ENCODE results near the gene GRK4. TPM values are rescaled to one million over a fixed set of nuclear protein-coding genes. Genes with fewer than 3 reads are reported as not detected.
A peak's percentile ranks its signal among the peaks of the same experiment; 100 is the strongest.

GRK4 gene
- total and polyA plus RNA-seq, 10 of the 15 experiments (the other 5 are each of a cell fraction or from before 2014, with no cell fraction given), result 1.1 to 4.0 (median 2.5) TPM

- peak overlapping the region; percentile 88 for H3K4me2 ChIP-seq (ENCODE audit: control insufficient read depth, insufficient read depth)
- ChIA-PET SMC1A (ENCODE audit: uncharacterized antibody, unreplicated experiment) (interaction anchor here (0.6 to 3.0 kb wide), 8 partner anchors 9 to 813 kb away, joined by 3 to 12 read pairs (median 4); no protein-coding TSS in a partner anchor), RAD21 (ENCODE audit: unreplicated experiment) (interaction anchor here (0.8 to 4.0 kb wide), 10 partner anchors 8 to 440 kb away, joined by 3 to 22 read pairs (median 4); no protein-coding TSS in a partner anchor), CTCF (interaction anchor here (0.7 to 5.8 kb wide), 15 partner anchors 10 to 405 kb away, joined by 3 to 54 read pairs (median 4); partner anchors contain the start of genes GRK4 and NOP14), POLR2A (interaction anchor here (0.7 to 1.0 kb wide), 3 partner anchors 28 to 192 kb away, joined by 3 to 5 read pairs (median 3); no protein-coding TSS in a partner anchor)
- peak overlapping the region; percentile 49 for H3K9ac ChIP-seq (ENCODE audit: control insufficient read depth, insufficient read depth, low read length)
- H3K4me3 ChIP-seq, result peak overlapping the region; percentile 41; the same call in 1 of the 2 replicates
- WGBS (ENCODE audit: insufficient coverage, insufficient replicate concordance, low lambda C conversion rate, missing lambda C conversion rate), result 3% methylated on average over 6 of the region's 6 CpGs
- intact Hi-C loops (cut with micrococcal nuclease; ENCODE audit: unreplicated experiment) (loop anchor here (1.0 kb wide), 2 partner anchors 29 to 60 kb away; no protein-coding TSS in a partner anchor), in situ Hi-C loops (cut with MboI) (loop anchor here (10.0 kb wide), 1 partner anchor 63 kb away; no protein-coding TSS in a partner anchor)
- peaks cover 0 to 3% of the 10 kb centered on the region in 2 experiments; a peak in 1 of 4 replicates for H3K27me3 ChIP-seq (replicated peaks in 1 of 2; ENCODE audit: control insufficient read depth in 2 of 2, insufficient read depth in 2 of 2, low read length in 1 of 2)
- peaks cover 43% of the 10 kb centered on the region for H3K4me1 ChIP-seq (ENCODE audit: control insufficient read depth, insufficient read depth, low read length)
- no peaks in the 10 kb centered on the region; the same call in 1 of the 2 replicates for H4K20me1 ChIP-seq (ENCODE audit: control insufficient read depth, insufficient read depth)
- FAIRE-seq (no peak), DNase-seq (ENCODE audit: low read depth, low spot score) (no peak), ATAC-seq (peak; percentile 1; the same call in 2 of the 3 replicates)
- H3K79me2 ChIP-seq (ENCODE audit: control insufficient read depth, insufficient read depth, low read length), result peaks cover 12% of the 10 kb centered on the region
- H3K9me3 ChIP-seq (replicated peaks; ENCODE audit: control insufficient read depth, insufficient read depth, low read length), result no peaks in the 10 kb centered on the region
- BruUV-seq (replicated peaks), result no TSS peak
- peak overlapping the region; percentile 75 for H2AFZ ChIP-seq (ENCODE audit: control insufficient read depth, low read depth, low read length)
- no peaks in the 10 kb centered on the region; a peak in 1 of 4 replicates for H3K36me3 ChIP-seq (ENCODE audit: control insufficient read depth in 2 of 2, insufficient read depth in 2 of 2, low read length in 1 of 2)
- peak overlapping the region; percentile 36 for H3K27ac ChIP-seq (ENCODE audit: control insufficient read depth, insufficient read depth)
- TF ChIP-seq RUNX3 (IDR thresholded peaks at IDR 0.05; ENCODE audit: low read length) (no peak), ZBTB40 (IDR thresholded peaks at IDR 0.05; ENCODE audit: borderline replicate concordance) (no peak), TCF7 (IDR thresholded peaks at IDR 0.05; ENCODE audit: borderline replicate concordance) (no peak), SPI1 (IDR thresholded peaks at IDR 0.05; ENCODE audit: borderline replicate concordance, insufficient read depth, low read depth, low read length) (no peak), CTCF (IDR thresholded peaks at IDR 0.05 in 2 of 3, conservative IDR thresholded peaks at IDR 0.05 in 1 of 3; ENCODE audit: control insufficient read depth in 2 of 3, extremely low read depth in 1 of 3, insufficient read depth in 1 of 3, low read depth in 3 of 3, low read length in 3 of 3) (no peak), TCF3 (IDR thresholded peaks at IDR 0.05; ENCODE audit: borderline replicate concordance, insufficient read depth, low read depth, low read length) (no peak), SMAD1 (IDR thresholded peaks at IDR 0.05; ENCODE audit: low read depth, partially characterized antibody) (no peak), ZNF274 (IDR thresholded peaks at IDR 0.05; ENCODE audit: insufficient read depth, insufficient read length) (no peak), BCL11A (IDR thresholded peaks at IDR 0.05; ENCODE audit: low read depth, low read length) (no peak), USF1 (IDR thresholded peaks at IDR 0.05; ENCODE audit: borderline replicate concordance, extremely low read length, insufficient read depth, low read depth, low read length) (no peak), WRNIP1 (IDR thresholded peaks at IDR 0.05; ENCODE audit: borderline replicate concordance, low read depth, low read length) (no peak), CBX3 (IDR thresholded peaks at IDR 0.05; ENCODE audit: borderline replicate concordance, low read depth) (no peak), SMARCA5 (IDR thresholded peaks at IDR 0.05) (no peak), SIN3A (IDR thresholded peaks at IDR 0.05; ENCODE audit: low read depth, low read length) (no peak), MTA3 (IDR thresholded peaks at IDR 0.05; ENCODE audit: borderline replicate concordance, low read length) (no peak), NR2C1 (IDR thresholded peaks at IDR 0.05) (no peak), CHD1 (IDR thresholded peaks at IDR 0.05; ENCODE audit: low read depth, low read length) (no peak)
Measured at GRCh38 chr4:3037957-3038461, 74.6 kb downstream of the GRK4 start.
